ENCODE measurements around the gene CCDC12.

The CCDC12 gene

DNA sequence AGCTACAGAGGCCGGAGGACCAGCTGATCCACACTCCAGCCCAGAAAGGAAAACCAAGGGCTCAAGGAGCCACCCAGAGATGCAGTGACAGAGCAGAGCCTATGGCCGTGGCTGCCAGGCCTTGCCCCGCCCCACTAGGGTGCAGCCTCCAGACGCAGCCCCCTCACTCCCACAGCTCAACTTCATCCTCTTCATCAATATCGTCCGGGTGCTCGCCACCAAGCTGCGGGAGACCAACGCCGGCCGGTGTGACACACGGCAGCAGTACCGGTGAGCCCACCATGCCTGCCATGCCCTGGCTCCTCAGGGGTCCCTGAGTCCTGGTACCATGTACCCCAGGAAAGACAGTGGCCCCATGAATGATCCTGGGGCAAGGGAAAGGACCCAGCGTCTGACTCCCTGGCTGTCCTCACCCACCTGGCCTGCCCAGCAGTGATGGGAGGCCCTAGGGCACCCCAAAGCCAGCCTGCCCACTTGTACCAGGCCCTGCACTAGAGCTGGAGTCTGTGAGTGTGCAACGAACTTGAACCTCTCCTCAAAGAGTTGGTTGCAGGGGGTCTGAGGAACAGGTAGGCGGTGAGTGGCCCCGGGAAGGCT lies 74.9 kb downstream of the CCDC12 start:
- no peak for DNase-seq (ENCODE audit: extremely low read depth, low read depth)
- TF ChIP-seq, protein P1, sequence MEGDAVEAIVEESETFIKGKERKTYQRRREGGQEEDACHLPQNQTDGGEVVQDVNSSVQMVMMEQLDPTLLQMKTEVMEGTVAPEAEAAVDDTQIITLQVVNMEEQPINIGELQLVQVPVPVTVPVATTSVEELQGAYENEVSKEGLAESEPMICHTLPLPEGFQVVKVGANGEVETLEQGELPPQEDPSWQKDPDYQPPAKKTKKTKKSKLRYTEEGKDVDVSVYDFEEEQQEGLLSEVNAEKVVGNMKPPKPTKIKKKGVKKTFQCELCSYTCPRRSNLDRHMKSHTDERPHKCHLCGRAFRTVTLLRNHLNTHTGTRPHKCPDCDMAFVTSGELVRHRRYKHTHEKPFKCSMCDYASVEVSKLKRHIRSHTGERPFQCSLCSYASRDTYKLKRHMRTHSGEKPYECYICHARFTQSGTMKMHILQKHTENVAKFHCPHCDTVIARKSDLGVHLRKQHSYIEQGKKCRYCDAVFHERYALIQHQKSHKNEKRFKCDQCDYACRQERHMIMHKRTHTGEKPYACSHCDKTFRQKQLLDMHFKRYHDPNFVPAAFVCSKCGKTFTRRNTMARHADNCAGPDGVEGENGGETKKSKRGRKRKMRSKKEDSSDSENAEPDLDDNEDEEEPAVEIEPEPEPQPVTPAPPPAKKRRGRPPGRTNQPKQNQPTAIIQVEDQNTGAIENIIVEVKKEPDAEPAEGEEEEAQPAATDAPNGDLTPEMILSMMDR (IDR thresholded peaks at IDR 0.05; ENCODE audit: low read depth, low read length, missing control alignments) = no peak
- H3K4me3 ChIP-seq (replicated peaks; ENCODE audit: low read depth, low read length) = no peak overlapping the region

DNA sequence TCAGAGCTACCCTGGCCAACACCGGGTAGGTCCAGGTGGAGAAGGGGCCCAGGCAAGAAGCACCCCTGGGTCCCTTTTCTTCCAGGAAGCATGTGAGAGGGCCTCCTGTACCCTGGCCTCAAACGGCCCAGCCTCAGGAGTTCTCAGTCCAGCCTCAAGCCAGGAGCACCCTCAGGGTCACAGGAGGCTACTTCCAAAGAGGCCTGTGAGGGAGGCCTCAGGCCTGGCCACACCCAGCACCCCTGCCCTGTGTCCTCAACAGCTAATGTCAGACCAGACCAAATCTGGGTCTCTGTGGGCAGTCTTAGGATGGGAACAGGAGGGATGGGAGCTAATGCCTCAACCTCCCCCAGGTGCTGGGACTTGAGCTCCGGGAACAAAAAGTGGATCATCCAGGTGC lies 75.5 kb downstream of the CCDC12 start:
- H3K4me3 ChIP-seq (replicated peaks; ENCODE audit: low read depth, low read length) = no peak overlapping the region
- TF ChIP-seq, protein P1 (IDR thresholded peaks at IDR 0.05; ENCODE audit: low read depth, low read length, missing control alignments) = no peak

DNA sequence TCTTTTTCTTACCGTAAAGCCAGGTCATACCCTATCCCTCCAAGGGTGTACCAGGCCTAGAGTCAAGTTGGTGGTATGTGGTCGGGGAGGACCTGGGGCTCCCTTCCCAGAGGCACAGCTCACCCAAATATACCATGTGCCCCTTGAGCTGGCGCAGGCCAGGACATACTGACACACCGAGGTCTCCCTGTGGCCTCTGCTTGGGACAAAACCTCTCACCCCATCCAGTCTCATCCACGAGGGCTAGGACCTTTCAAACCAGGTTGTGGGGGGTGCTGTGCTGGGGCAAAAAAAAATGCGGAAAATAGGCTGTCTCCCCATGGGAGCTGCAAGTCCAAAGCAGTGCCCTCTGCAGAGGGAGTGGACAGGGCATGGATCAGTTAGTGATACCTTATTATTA lies 76.2 kb downstream of the CCDC12 start:
- no peak overlapping the region for H3K4me3 ChIP-seq (replicated peaks; ENCODE audit: low read depth, low read length)
- TF ChIP-seq, protein P1 (IDR thresholded peaks at IDR 0.05; ENCODE audit: low read depth, low read length, missing control alignments) = no peak
- no peak for DNase-seq (ENCODE audit: extremely low read depth, low read depth)

More for the DNA sequence above, 75.5 kb downstream of the CCDC12 start:
- DNase-seq (ENCODE audit: extremely low read depth, low read depth) = no peak

DNA sequence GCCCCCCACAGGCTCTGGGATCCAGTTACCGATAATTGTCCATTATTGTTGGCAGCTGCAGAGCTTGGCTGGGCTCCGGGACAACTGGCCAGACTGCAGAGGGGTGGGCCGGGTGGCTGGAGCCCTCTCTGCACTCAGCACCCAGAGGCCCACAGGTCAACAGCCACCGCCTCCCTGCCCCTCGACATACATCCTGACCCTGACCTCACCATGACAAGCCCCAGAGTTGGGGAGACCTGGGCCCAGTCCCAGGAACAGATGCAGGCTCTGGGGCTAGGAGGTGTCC lies 76.6 kb downstream of the CCDC12 start:
- H3K4me3 ChIP-seq (replicated peaks; ENCODE audit: low read depth, low read length) = no peak overlapping the region
- TF ChIP-seq, protein P1 (IDR thresholded peaks at IDR 0.05; ENCODE audit: low read depth, low read length, missing control alignments) = no peak
- DNase-seq (ENCODE audit: extremely low read depth, low read depth) = no peak

DNA sequence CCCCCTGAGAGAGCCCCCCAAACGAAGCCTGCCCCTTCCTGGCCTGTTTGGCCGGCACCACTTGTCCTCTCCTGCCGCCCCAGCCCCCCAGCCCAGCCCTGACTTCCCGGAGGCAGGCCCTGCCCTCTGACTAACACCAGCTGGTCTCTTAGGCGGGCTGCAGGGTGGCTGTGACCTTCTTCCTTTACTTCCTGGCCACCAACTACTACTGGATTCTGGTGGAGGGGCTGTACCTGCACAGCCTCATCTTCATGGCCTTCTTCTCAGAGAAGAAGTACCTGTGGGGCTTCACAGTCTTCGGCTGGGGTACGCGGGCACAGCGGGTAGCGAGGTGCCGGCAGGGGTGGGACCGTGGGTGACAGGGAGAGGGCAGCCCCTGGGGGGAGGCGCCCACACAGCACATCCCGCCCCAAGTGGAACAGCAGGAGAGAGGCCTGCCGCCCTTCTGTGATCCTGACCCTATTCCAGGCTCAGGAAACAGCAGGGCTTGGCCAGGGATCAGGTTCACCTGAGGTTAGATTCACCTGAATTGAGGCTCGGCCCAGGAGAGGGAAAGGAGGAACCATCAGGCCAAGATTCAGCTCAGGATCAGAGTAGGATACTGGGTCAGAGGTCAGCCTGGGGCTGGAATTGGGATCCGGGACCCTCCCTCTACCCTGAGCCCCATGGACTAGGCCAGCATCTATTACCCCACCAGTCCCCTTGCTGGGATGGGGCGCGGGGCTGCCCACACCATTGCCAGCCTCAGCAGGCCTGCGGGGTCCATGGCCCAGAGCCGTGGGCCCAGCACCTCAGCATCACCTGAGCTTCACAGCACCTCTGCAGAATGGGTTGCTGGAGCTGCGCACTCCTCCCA lies 77.2 kb downstream of the CCDC12 start:
- TF ChIP-seq, protein P1 (IDR thresholded peaks at IDR 0.05; ENCODE audit: low read depth, low read length, missing control alignments) = no peak
- DNase-seq (ENCODE audit: extremely low read depth, low read depth) = no peak
- no peak overlapping the region for H3K4me3 ChIP-seq (replicated peaks; ENCODE audit: low read depth, low read length)

DNA sequence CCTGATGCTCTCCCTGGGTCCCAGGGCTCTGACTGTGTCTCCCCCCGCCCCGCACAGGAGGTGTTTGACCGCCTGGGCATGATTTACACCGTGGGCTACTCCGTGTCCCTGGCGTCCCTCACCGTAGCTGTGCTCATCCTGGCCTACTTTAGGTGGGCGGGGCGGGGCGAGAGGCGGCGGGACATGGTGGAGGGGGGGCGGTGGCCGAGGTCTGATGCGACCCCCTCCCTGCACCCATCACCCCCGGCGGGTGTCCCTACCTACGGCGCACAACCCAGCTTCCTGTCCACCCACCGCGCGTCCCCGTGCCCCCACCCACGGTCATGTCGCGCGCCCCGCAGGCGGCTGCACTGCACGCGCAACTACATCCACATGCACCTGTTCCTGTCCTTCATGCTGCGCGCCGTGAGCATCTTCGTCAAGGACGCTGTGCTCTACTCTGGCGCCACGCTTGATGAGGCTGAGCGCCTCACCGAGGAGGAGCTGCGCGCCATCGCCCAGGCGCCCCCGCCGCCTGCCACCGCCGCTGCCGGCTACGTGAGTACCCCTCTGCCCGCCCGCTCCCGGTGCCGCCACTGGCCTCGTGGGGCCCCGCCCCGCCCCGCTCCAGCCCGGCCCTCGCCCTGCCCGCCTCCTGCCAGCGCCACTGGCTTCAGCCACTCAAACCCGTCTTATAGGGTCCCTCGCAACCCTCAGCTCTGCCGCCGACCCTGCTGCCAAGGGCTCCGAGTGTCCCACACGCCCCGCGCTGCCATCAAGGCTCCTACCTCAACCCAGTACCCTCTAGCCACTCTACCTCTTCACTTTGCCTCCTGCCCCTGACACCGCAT lies 78.0 kb downstream of the CCDC12 start:
- no peak for DNase-seq (ENCODE audit: extremely low read depth, low read depth)
- TF ChIP-seq, protein P1 (IDR thresholded peaks at IDR 0.05; ENCODE audit: low read depth, low read length, missing control alignments) = no peak
- H3K4me3 ChIP-seq (replicated peaks; ENCODE audit: low read depth, low read length) = no peak overlapping the region
